ENCODE measurements around the gene LRMDA.

The LRMDA gene

GRCh38 chr10:76444034-76444800 lies 1012.8 kb downstream of the LRMDA start:
- no peak overlapping the region for H3K27ac ChIP-seq (ENCODE audit: low read length)
- H3K36me3 ChIP-seq (ENCODE audit: insufficient read depth, low read depth, low read length): no peaks in the 10 kb centered on the region
- no peaks in the 10 kb centered on the region for H3K9me3 ChIP-seq (ENCODE audit: insufficient read depth, low read depth, low read length)
- no peaks in the 10 kb centered on the region for H3K27me3 ChIP-seq (ENCODE audit: insufficient read depth, low read length)
- no peak overlapping the region for H3K4me3 ChIP-seq (ENCODE audit: low read length)
- H3K4me1 ChIP-seq (ENCODE audit: insufficient read depth, low read length): no peaks in the 10 kb centered on the region
- H3K9ac ChIP-seq (ENCODE audit: low read depth, low read length): no peak overlapping the region

GRCh38 chr10:76447578-76447977 lies 1016.2 kb downstream of the LRMDA start:
- no peak overlapping the region for H3K27ac ChIP-seq (ENCODE audit: low read length)
- H3K9me3 ChIP-seq (ENCODE audit: insufficient read depth, low read depth, low read length): no peaks in the 10 kb centered on the region
- H3K4me3 ChIP-seq (ENCODE audit: low read length): no peak overlapping the region
- no peaks in the 10 kb centered on the region for H3K4me1 ChIP-seq (ENCODE audit: insufficient read depth, low read length)
- H3K9ac ChIP-seq (ENCODE audit: low read depth, low read length): no peak overlapping the region
- no peaks in the 10 kb centered on the region for H3K27me3 ChIP-seq (ENCODE audit: insufficient read depth, low read length)
- no peaks in the 10 kb centered on the region for H3K36me3 ChIP-seq (ENCODE audit: insufficient read depth, low read depth, low read length)

- H3K27me3 ChIP-seq (ENCODE audit: insufficient read depth, low read length): no peaks in the 10 kb centered on the region
- no peak overlapping the region for H3K4me3 ChIP-seq (ENCODE audit: low read length)
- H3K27ac ChIP-seq (ENCODE audit: low read length): no peak overlapping the region
- H3K4me1 ChIP-seq (ENCODE audit: insufficient read depth, low read length): no peaks in the 10 kb centered on the region
- no peak overlapping the region for H3K9ac ChIP-seq (ENCODE audit: low read depth, low read length)
- H3K9me3 ChIP-seq (ENCODE audit: insufficient read depth, low read depth, low read length): no peaks in the 10 kb centered on the region
- H3K36me3 ChIP-seq (ENCODE audit: insufficient read depth, low read depth, low read length): no peaks in the 10 kb centered on the region
Observed at GRCh38 chr10:76451911-76452310, 1020.5 kb downstream of the LRMDA start.

GRCh38 chr10:76453332-76453731 lies 1021.9 kb downstream of the LRMDA start:
- Histone ChIP-seq H3K4me3 (ENCODE audit: low read length) (no peak overlapping the region), H3K27ac (ENCODE audit: low read length) (no peak overlapping the region), H3K27me3 (ENCODE audit: insufficient read depth, low read length) (no peaks in the 10 kb centered on the region), H3K4me1 (ENCODE audit: insufficient read depth, low read length) (no peaks in the 10 kb centered on the region), H3K36me3 (ENCODE audit: insufficient read depth, low read depth, low read length) (no peaks in the 10 kb centered on the region), H3K9me3 (ENCODE audit: insufficient read depth, low read depth, low read length) (no peaks in the 10 kb centered on the region), H3K9ac (ENCODE audit: low read depth, low read length) (no peak overlapping the region)

GRCh38 chr10:76453997-76454396 lies 1022.6 kb downstream of the LRMDA start:
- no peaks in the 10 kb centered on the region for H3K9me3 ChIP-seq (ENCODE audit: insufficient read depth, low read depth, low read length)
- no peaks in the 10 kb centered on the region for H3K4me1 ChIP-seq (ENCODE audit: insufficient read depth, low read length)
- H3K27ac ChIP-seq (ENCODE audit: low read length): no peak overlapping the region
- no peaks in the 10 kb centered on the region for H3K27me3 ChIP-seq (ENCODE audit: insufficient read depth, low read length)
- H3K4me3 ChIP-seq (ENCODE audit: low read length): no peak overlapping the region
- no peaks in the 10 kb centered on the region for H3K36me3 ChIP-seq (ENCODE audit: insufficient read depth, low read depth, low read length)
- no peak overlapping the region for H3K9ac ChIP-seq (ENCODE audit: low read depth, low read length)

- Histone ChIP-seq H3K4me3 (ENCODE audit: low read length) (no peak overlapping the region), H3K9me3 (ENCODE audit: insufficient read depth, low read depth, low read length) (no peaks in the 10 kb centered on the region), H3K36me3 (ENCODE audit: insufficient read depth, low read depth, low read length) (no peaks in the 10 kb centered on the region), H3K4me1 (ENCODE audit: insufficient read depth, low read length) (no peaks in the 10 kb centered on the region), H3K9ac (ENCODE audit: low read depth, low read length) (no peak overlapping the region), H3K27ac (ENCODE audit: low read length) (no peak overlapping the region), H3K27me3 (ENCODE audit: insufficient read depth, low read length) (no peaks in the 10 kb centered on the region)
Observed at GRCh38 chr10:76454506-76455140, 1023.2 kb downstream of the LRMDA start.

GRCh38 chr10:76456197-76456596 lies 1024.8 kb downstream of the LRMDA start:
- Histone ChIP-seq H3K9me3 (ENCODE audit: insufficient read depth, low read depth, low read length) (no peaks in the 10 kb centered on the region), H3K9ac (ENCODE audit: low read depth, low read length) (no peak overlapping the region), H3K36me3 (ENCODE audit: insufficient read depth, low read depth, low read length) (no peaks in the 10 kb centered on the region), H3K27ac (ENCODE audit: low read length) (no peak overlapping the region), H3K27me3 (ENCODE audit: insufficient read depth, low read length) (no peaks in the 10 kb centered on the region), H3K4me3 (ENCODE audit: low read length) (no peak overlapping the region), H3K4me1 (ENCODE audit: insufficient read depth, low read length) (no peaks in the 10 kb centered on the region)

- Histone ChIP-seq H3K27me3 (ENCODE audit: insufficient read depth, low read length) (no peaks in the 10 kb centered on the region), H3K4me1 (ENCODE audit: insufficient read depth, low read length) (no peaks in the 10 kb centered on the region), H3K9ac (ENCODE audit: low read depth, low read length) (no peak overlapping the region), H3K4me3 (ENCODE audit: low read length) (no peak overlapping the region), H3K27ac (ENCODE audit: low read length) (no peak overlapping the region), H3K9me3 (ENCODE audit: insufficient read depth, low read depth, low read length) (no peaks in the 10 kb centered on the region), H3K36me3 (ENCODE audit: insufficient read depth, low read depth, low read length) (no peaks in the 10 kb centered on the region)
Observed at GRCh38 chr10:76459016-76459730, 1027.7 kb downstream of the LRMDA start.

- Histone ChIP-seq H3K4me1 (ENCODE audit: insufficient read depth, low read length) (no peaks in the 10 kb centered on the region), H3K36me3 (ENCODE audit: insufficient read depth, low read depth, low read length) (no peaks in the 10 kb centered on the region), H3K4me3 (ENCODE audit: low read length) (no peak overlapping the region), H3K9ac (ENCODE audit: low read depth, low read length) (no peak overlapping the region), H3K27me3 (ENCODE audit: insufficient read depth, low read length) (no peaks in the 10 kb centered on the region), H3K27ac (ENCODE audit: low read length) (no peak overlapping the region), H3K9me3 (ENCODE audit: insufficient read depth, low read depth, low read length) (no peaks in the 10 kb centered on the region)
Observed at GRCh38 chr10:76461024-76461423, 1029.6 kb downstream of the LRMDA start.

GRCh38 chr10:76463111-76463510 lies 1031.7 kb downstream of the LRMDA start:
- H3K4me1 ChIP-seq (ENCODE audit: insufficient read depth, low read length): no peaks in the 10 kb centered on the region
- no peaks in the 10 kb centered on the region for H3K27me3 ChIP-seq (ENCODE audit: insufficient read depth, low read length)
- H3K27ac ChIP-seq (ENCODE audit: low read length): no peak overlapping the region
- H3K36me3 ChIP-seq (ENCODE audit: insufficient read depth, low read depth, low read length): no peaks in the 10 kb centered on the region
- H3K4me3 ChIP-seq (ENCODE audit: low read length): no peak overlapping the region
- H3K9me3 ChIP-seq (ENCODE audit: insufficient read depth, low read depth, low read length): no peaks in the 10 kb centered on the region
- no peak overlapping the region for H3K9ac ChIP-seq (ENCODE audit: low read depth, low read length)

- no peak overlapping the region for H3K27ac ChIP-seq (ENCODE audit: low read length)
- no peaks in the 10 kb centered on the region for H3K27me3 ChIP-seq (ENCODE audit: insufficient read depth, low read length)
- no peak overlapping the region for H3K4me3 ChIP-seq (ENCODE audit: low read length)
- H3K9me3 ChIP-seq (ENCODE audit: insufficient read depth, low read depth, low read length): no peaks in the 10 kb centered on the region
- no peaks in the 10 kb centered on the region for H3K4me1 ChIP-seq (ENCODE audit: insufficient read depth, low read length)
- no peak overlapping the region for H3K9ac ChIP-seq (ENCODE audit: low read depth, low read length)
- H3K36me3 ChIP-seq (ENCODE audit: insufficient read depth, low read depth, low read length): no peaks in the 10 kb centered on the region
Observed at GRCh38 chr10:76466836-76467503, 1035.5 kb downstream of the LRMDA start.

Data from iPS-20b (cell line).